CD4-positive, alpha-beta memory T cell (primary cell): Measurements from ENCODE around the gene MINDY4B. TPM values are rescaled to one million over a fixed set of nuclear protein-coding genes. Genes with fewer than 3 reads are reported as not detected.

Experiments
- CTCF ChIA-PET: fragments of 350-600 bp; sonication (Branson Sonifier 250); formaldehyde crosslinking; loops from one replicate; lab custom pipeline; 2021; ENCODE audit warnings: inconsistent platforms; ENCODE audit not compliant: partially characterized antibody; lab: Charles Lee
- POLR2A ChIA-PET: fragments of 350-600 bp; sonication (Branson Sonifier 250); formaldehyde crosslinking; loops from one replicate; lab custom pipeline; 2021; ENCODE audit not compliant: partially characterized antibody; lab: Charles Lee
- DNase-seq, 5 donors: peaks; one replicate each; pipeline versions ENCODE4 v3.0.0 to v3.0.0-alpha.2; 2020 to 2022; ENCODE audit warnings: mixed read lengths in 1 of 5
- H3K27ac ChIP-seq: one replicate; pipeline ENCODE4 v1.7.0; 2013; ENCODE audit warnings: low read depth, low read length
- H3K27me3 ChIP-seq: 2 replicates; pipeline ENCODE4 v1.7.0; 2013; ENCODE audit warnings: mild to moderate bottlenecking, low read length, moderate library complexity; ENCODE audit not compliant: insufficient read depth
- H3K36me3 ChIP-seq: 2 replicates; pipeline ENCODE4 v1.7.0; 2013; ENCODE audit warnings: mild to moderate bottlenecking, low read length, moderate library complexity; ENCODE audit not compliant: insufficient read depth
- H3K4me1 ChIP-seq: 2 replicates; pipeline ENCODE4 v1.7.0; 2013; ENCODE audit warnings: mild to moderate bottlenecking, low read length, moderate library complexity; ENCODE audit not compliant: insufficient read depth
- H3K4me3 ChIP-seq, 2 donors: one replicate each; pipeline ENCODE4 v1.7.0; 2013; ENCODE audit warnings: low read length in 2 of 2, mild to moderate bottlenecking in 1 of 2
- H3K9me3 ChIP-seq, 2 donors: one replicate each; pipeline ENCODE4 v1.7.0; 2013; ENCODE audit warnings: low read length in 2 of 2, control low read depth in 1 of 2; ENCODE audit not compliant: control insufficient read depth in 1 of 2
- H3K27ac Mint-ChIP-seq, 7 donors: one replicate each; pipeline ENCODE4 v1.8.0; 2020 to 2021; ENCODE audit warnings: mixed read lengths in 7 of 7, mild to moderate bottlenecking in 6 of 7, inconsistent platforms in 3 of 7, moderate library complexity in 3 of 7
- H3K27me3 Mint-ChIP-seq, 2 donors: one replicate each; pipeline ENCODE4 v1.8.0; 2020 to 2021; ENCODE audit warnings: mixed read lengths in 2 of 2
- H3K36me3 Mint-ChIP-seq, 2 donors: one replicate each; pipeline ENCODE4 v1.8.0; 2020 to 2021; ENCODE audit warnings: mixed read lengths in 2 of 2, inconsistent platforms in 1 of 2, mild to moderate bottlenecking in 1 of 2
- H3K4me1 Mint-ChIP-seq, 4 donors: one replicate each; pipeline ENCODE4 v1.8.0; 2020 to 2021; ENCODE audit warnings: mixed read lengths in 4 of 4, mild to moderate bottlenecking in 1 of 4
- H3K4me3 Mint-ChIP-seq, 8 donors: one replicate each; pipeline ENCODE4 v1.8.0; 2020 to 2021; ENCODE audit warnings: mixed read lengths in 8 of 8, mild to moderate bottlenecking in 7 of 8, moderate library complexity in 6 of 8, inconsistent platforms in 3 of 8
- H3K9me3 Mint-ChIP-seq, 8 donors: one replicate each; pipeline ENCODE4 v1.8.0; 2020 to 2021; ENCODE audit warnings: mixed read lengths in 8 of 8, mild to moderate bottlenecking in 5 of 8, inconsistent platforms in 3 of 8, moderate library complexity in 1 of 8
- intact Hi-C: fragments of 100-400 bp; cut with micrococcal nuclease; formaldehyde crosslinking; loops from one replicate; pipeline ENCODE4 v1.15.1; 2023
- polyA plus RNA-seq, 2 donors: library from polyadenylated mRNA; unstranded; fragments of 300-500 nt; fragmentation: Illumina TruSeq; gene quantifications; one replicate each; pipeline ENCODE4 v1.2.3, GENCODE V29; 2021
- total RNA-seq, 2 experiments: library from RNA; stranded (reverse); gene quantifications; one replicate each; pipeline ENCODE4 v1.2.3, GENCODE V29; 2021

Gene MINDY4B
- total and polyA plus RNA-seq, 4 experiments from 2014 or later, result not detected

GRCh38 chr3:150901793-150902192, 3.4 kb downstream of the MINDY4B start:
- H3K36me3 ChIP-seq, result no peaks in the 10 kb centered on the region
- H3K4me3 ChIP-seq, result no peak overlapping the region
- POLR2A ChIA-PET, result no interaction called here
- Mint-ChIP-seq H3K36me3 (no peaks in the 10 kb centered on the region), H3K4me1 (no peaks in the 10 kb centered on the region), H3K4me3 (no peak overlapping the region), H3K27ac (no peak overlapping the region), H3K27me3 (peaks cover 9 to 13% of the 10 kb centered on the region in 2 donors), H3K9me3 (no peaks in the 10 kb centered on the region)
- CTCF ChIA-PET, result interaction anchor here (1.1 kb wide), 1 partner anchor 9 kb away, joined by 3 read pairs; no protein-coding TSS in a partner anchor
- no peaks in the 10 kb centered on the region for H3K9me3 ChIP-seq
- H3K27ac ChIP-seq, result no peak overlapping the region
- intact Hi-C loops, result no loop called here
- H3K27me3 ChIP-seq, result no peaks in the 10 kb centered on the region
- no peak for DNase-seq
- no peaks in the 10 kb centered on the region for H3K4me1 ChIP-seq

DNA sequence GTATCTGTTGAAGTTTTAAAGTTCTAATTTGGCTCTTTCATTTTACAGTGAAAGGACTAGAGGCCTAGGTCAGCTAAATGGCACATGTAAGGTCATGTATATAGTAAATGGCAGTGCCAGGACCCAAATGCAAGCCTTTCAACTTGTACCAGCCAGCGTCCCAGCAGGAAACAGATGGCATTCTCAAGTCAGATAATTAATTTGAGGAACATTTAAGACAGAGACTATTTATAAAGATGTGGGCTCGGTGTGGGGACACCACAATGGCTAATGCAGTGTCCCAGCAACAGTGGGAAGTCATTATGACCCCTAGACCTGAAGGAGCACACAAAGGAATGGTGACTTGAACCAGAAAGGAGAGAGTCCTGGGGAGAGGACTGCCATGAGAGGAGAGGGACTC, 6.1 kb downstream of the MINDY4B start:
- H3K4me3 Mint-ChIP-seq, result no peak overlapping the region
- no peaks in the 10 kb centered on the region for H3K9me3 ChIP-seq
- no peaks in the 10 kb centered on the region for H3K36me3 ChIP-seq
- H3K27ac Mint-ChIP-seq, result no peak overlapping the region
- no peak overlapping the region for H3K4me3 ChIP-seq
- intact Hi-C loops, result no loop called here
- H3K36me3 Mint-ChIP-seq, result no peaks in the 10 kb centered on the region
- no peak overlapping the region for H3K27ac ChIP-seq
- no peaks in the 10 kb centered on the region for H3K4me1 Mint-ChIP-seq
- ChIA-PET POLR2A (no interaction called here), CTCF (no interaction called here)
- H3K4me1 ChIP-seq, result no peaks in the 10 kb centered on the region
- DNase-seq, result no peak
- no peaks in the 10 kb centered on the region for H3K27me3 ChIP-seq
- peaks cover 8 to 13% of the 10 kb centered on the region in 2 donors for H3K27me3 Mint-ChIP-seq
- peaks cover 0 to 1% (median 0%) of the 10 kb centered on the region in 8 donors for H3K9me3 Mint-ChIP-seq

- intact Hi-C loops, result no loop called here
- CTCF ChIA-PET, result no interaction called here
- no peak for DNase-seq
- Mint-ChIP-seq H3K4me1 (no peaks in the 10 kb centered on the region), H3K9me3 (peaks cover 0 to 1% (median 0%) of the 10 kb centered on the region in 8 donors), H3K27me3 (peaks cover 4 to 12% of the 10 kb centered on the region in 2 donors), H3K27ac (no peak overlapping the region), H3K4me3 (no peak overlapping the region), H3K36me3 (no peaks in the 10 kb centered on the region)
- Histone ChIP-seq H3K36me3 (no peaks in the 10 kb centered on the region), H3K27ac (no peak overlapping the region), H3K4me1 (no peaks in the 10 kb centered on the region), H3K27me3 (no peaks in the 10 kb centered on the region), H3K4me3 (no peak overlapping the region), H3K9me3 (no peaks in the 10 kb centered on the region)
- POLR2A ChIA-PET, result no interaction called here
Observed at GRCh38 chr3:150898046-150898754, 7.0 kb downstream of the MINDY4B start.

DNA sequence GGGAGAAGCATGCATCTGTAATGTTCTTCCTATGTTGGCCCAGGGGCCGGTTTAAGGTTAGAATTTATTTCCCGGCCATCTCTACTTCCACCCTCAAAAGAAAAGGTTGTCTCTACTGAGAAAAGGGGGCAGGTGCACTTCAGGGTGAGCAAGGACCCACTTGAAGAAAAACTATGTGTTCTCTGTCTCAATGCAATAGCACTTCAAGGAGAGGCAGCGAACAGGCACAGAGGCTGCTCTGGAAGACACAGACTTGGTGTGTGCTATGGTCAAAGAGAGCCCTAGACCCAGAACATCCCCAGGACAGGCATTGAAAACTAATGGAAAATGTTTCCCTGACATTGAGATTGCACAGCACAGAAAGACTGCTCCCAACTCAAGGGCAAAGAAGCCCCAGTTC, 7.6 kb downstream of the MINDY4B start:
- H3K27me3 Mint-ChIP-seq, result peaks cover 4 to 11% of the 10 kb centered on the region in 2 donors
- CTCF ChIA-PET, result no interaction called here
- Histone ChIP-seq H3K27ac (no peak overlapping the region), H3K4me1 (no peaks in the 10 kb centered on the region), H3K4me3 (no peak overlapping the region), H3K9me3 (no peaks in the 10 kb centered on the region), H3K36me3 (no peaks in the 10 kb centered on the region), H3K27me3 (no peaks in the 10 kb centered on the region)
- H3K9me3 Mint-ChIP-seq, result peaks cover 0 to 1% (median 0%) of the 10 kb centered on the region in 8 donors
- H3K4me3 Mint-ChIP-seq, result no peak overlapping the region
- no peaks in the 10 kb centered on the region for H3K36me3 Mint-ChIP-seq
- H3K4me1 Mint-ChIP-seq, result no peaks in the 10 kb centered on the region
- no peak for DNase-seq
- intact Hi-C loops, result no loop called here
- POLR2A ChIA-PET, result no interaction called here
- H3K27ac Mint-ChIP-seq, result no peak overlapping the region

DNA sequence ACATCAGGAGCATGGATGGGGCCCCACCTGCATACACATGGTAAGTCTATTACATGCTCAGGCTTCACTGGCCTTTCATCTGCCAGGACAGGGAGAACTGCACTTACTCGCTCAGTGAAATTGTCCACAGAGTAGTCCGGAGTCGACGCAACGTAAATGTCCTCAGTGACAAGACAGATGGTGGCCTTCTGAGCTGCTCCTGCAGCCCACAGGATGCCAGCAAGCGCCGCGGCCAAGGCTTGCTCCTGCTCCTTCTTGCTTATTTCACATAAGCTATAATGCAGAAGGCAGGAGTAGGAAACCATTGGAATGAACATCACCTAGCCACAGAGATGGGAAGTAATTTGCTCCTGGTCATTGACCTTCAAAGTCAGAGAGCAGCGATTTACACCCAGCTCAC, 14.4 kb downstream of the MINDY4B start:
- H3K9me3 ChIP-seq, result no peaks in the 10 kb centered on the region
- POLR2A ChIA-PET, result no interaction called here

GRCh38 chr3:150890295-150890694, 14.9 kb downstream of the MINDY4B start:
- ChIA-PET CTCF (interaction anchor here (1.3 kb wide), 1 partner anchor 8 kb away, joined by 3 read pairs; no protein-coding TSS in a partner anchor), POLR2A (no interaction called here)
- peaks cover 0 to 4% (median 0%) of the 10 kb centered on the region in 8 donors for H3K9me3 Mint-ChIP-seq
- DNase-seq, result no peak
- intact Hi-C loops, result no loop called here
- no peak overlapping the region for H3K4me3 Mint-ChIP-seq
- no peaks in the 10 kb centered on the region for H3K36me3 ChIP-seq
- no peak overlapping the region for H3K27ac Mint-ChIP-seq
- H3K36me3 Mint-ChIP-seq, result no peaks in the 10 kb centered on the region
- H3K4me3 ChIP-seq, result no peak overlapping the region
- no peaks in the 10 kb centered on the region for H3K27me3 ChIP-seq
- H3K4me1 ChIP-seq, result no peaks in the 10 kb centered on the region
- H3K9me3 ChIP-seq, result no peaks in the 10 kb centered on the region
- H3K27me3 Mint-ChIP-seq, result peaks cover 11 to 19% of the 10 kb centered on the region in 2 donors
- H3K4me1 Mint-ChIP-seq, result no peaks in the 10 kb centered on the region
- no peak overlapping the region for H3K27ac ChIP-seq

More for the DNA sequence above, 14.4 kb downstream of the MINDY4B start:
- H3K27me3 Mint-ChIP-seq, result peaks cover 7 to 19% of the 10 kb centered on the region in 2 donors
- no peaks in the 10 kb centered on the region for H3K36me3 ChIP-seq
- no peak for DNase-seq
- intact Hi-C loops, result no loop called here
- H3K27ac ChIP-seq, result no peak overlapping the region
- no peaks in the 10 kb centered on the region for H3K27me3 ChIP-seq
- no peaks in the 10 kb centered on the region for H3K4me1 Mint-ChIP-seq
- CTCF ChIA-PET, result interaction anchor here (1.3 to 1.6 kb wide), 2 partner anchors 9 to 103 kb away, joined by 3 read pairs; no protein-coding TSS in a partner anchor
- H3K4me3 ChIP-seq, result no peak overlapping the region
- no peaks in the 10 kb centered on the region for H3K4me1 ChIP-seq
- H3K27ac Mint-ChIP-seq, result no peak overlapping the region
- peaks cover 0 to 4% (median 0%) of the 10 kb centered on the region in 8 donors for H3K9me3 Mint-ChIP-seq
- H3K4me3 Mint-ChIP-seq, result no peak overlapping the region
- no peaks in the 10 kb centered on the region for H3K36me3 Mint-ChIP-seq

GRCh38 chr3:150889106-150889505, 16.1 kb downstream of the MINDY4B start:
- Mint-ChIP-seq H3K27me3 (peaks cover 12 to 20% of the 10 kb centered on the region in 2 donors), H3K36me3 (no peaks in the 10 kb centered on the region), H3K4me3 (no peak overlapping the region), H3K27ac (no peak overlapping the region), H3K4me1 (no peaks in the 10 kb centered on the region), H3K9me3 (peaks cover 0 to 2% (median 0%) of the 10 kb centered on the region in 8 donors)
- no peaks in the 10 kb centered on the region for H3K36me3 ChIP-seq
- no peaks in the 10 kb centered on the region for H3K27me3 ChIP-seq
- no peak for DNase-seq
- H3K4me1 ChIP-seq, result no peaks in the 10 kb centered on the region
- POLR2A ChIA-PET, result no interaction called here
- intact Hi-C loops, result no loop called here
- no peak overlapping the region for H3K4me3 ChIP-seq
- CTCF ChIA-PET, result interaction anchor here (0.8 kb wide), 1 partner anchor 9 kb away, joined by 3 read pairs; no protein-coding TSS in a partner anchor
- no peak overlapping the region for H3K27ac ChIP-seq
- H3K9me3 ChIP-seq, result no peaks in the 10 kb centered on the region
